HG03135 (cell line): ENCODE measurements around the gene TMEFF2.

Experiments used
- ATAC-seq: cut with Tn5 transposase; IDR thresholded peaks from one replicate; pipeline ENCODE4 v1.9.1; 2021; ENCODE audit warnings: mild to moderate bottlenecking, moderate library complexity; ENCODE audit not compliant: unreplicated experiment

The TMEFF2 gene

DNA sequence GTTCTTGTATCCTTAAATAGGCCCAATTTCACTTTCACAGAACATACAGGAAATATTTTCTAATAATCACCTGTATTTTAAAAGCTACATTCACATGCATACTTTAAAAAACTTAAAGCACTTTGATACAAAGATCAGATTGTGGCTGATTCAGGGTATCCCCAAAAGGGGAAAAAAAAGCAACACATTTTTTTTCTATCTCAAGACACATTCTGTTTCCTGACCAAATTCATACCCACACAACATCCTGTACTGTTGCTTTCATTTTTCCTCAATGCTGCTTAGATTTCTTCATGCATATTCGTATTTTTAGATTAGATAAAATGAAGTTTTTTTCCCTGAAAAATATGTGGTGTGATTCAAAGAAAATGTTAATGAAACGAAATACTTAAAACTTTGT is 122.5 kb downstream of the TMEFF2 start:
- ATAC-seq: no peak

DNA sequence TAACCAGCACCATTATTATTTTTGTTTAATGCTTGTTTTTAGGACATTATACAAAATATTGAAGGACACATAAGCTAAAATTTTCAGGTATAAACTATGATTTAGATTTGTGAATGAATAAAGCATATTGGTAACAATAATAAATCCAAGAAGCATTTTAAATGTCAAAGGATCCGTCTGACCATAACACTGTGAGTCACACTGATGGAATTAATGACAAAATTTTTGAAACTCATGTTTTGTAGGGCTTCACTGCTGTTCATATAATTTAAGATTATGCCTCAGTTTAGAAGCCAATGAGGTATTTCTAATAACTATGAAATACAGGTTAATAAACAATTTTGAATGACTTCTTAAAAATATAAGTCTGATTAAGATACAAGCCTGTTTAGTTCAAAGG is 124.6 kb downstream of the TMEFF2 start:
- no peak for ATAC-seq

DNA sequence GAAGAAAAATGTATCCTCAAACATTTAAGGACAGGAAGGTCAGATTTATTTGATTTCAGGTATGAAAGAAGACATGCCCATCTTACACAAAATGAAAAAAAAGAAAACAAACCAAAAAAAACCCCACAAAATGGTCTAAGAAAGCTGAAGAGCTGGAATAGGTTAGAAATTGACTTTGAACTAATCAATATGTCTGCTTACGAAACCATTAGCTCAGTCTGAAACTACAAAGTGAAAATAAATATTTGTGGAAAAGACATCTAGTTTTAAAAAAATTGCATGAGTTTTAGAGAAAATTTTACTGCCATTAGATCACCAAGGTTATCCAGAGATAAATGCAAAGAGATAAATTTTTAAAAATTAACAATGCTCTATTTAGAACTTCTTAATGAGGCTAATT is 125.3 kb downstream of the TMEFF2 start:
- no peak for ATAC-seq

DNA sequence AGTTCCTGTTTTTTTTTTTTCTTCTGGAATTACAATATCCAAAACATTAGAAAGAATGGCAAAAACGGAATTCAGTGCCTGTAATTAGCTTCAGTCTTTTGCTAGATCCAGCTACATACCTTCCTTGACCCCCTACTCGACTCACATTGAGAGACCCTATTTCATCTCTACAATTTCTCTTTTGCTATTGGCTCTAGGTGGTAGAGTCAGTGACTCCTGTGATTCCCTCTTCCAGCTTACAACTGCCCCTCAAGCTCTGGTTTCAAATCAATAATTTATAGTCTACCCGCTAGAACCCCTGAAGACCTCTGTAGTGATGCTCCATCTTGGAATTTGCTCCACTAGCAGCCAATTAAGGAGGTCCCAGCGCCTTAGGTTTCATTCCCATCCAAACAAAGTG is 125.8 kb downstream of the TMEFF2 start:
- no peak for ATAC-seq

DNA sequence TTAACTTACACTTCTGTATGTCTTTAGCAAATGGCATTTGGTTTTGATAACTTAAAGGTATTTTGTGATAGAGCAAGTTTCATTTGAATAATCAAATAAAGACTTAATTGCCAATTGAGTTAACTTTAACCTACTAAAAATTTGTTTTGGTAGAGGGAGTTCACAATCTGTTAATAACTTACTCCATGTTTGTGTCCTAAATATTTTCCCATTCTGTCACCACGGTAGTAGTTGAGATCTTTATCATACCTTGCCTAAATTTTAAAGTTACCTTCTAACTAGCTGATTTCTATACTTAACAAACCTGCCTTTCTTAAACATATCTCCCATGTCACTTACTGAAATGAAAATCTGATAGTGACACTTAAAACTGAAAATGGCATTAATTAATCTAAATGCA is 127.1 kb downstream of the TMEFF2 start:
- no peak for ATAC-seq

DNA sequence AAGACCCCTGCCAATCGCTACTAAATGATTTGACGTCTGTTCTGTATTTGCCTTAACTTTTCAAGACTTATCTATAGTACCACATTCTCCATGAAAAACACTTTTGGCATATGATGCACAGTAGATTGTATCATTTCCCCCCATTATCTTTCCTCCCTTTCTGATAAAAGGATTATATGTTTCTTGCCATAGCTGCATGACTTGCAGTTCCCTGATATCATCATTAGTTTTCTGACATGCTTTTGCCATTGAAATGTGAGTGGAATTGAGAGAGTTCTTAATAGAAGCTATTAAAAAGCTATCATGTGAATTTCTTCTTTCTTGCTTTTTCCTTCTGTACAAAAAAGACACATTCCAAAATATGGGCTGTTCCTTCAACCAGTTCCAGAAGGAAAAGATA is 130.3 kb downstream of the TMEFF2 start:
- no peak for ATAC-seq

DNA sequence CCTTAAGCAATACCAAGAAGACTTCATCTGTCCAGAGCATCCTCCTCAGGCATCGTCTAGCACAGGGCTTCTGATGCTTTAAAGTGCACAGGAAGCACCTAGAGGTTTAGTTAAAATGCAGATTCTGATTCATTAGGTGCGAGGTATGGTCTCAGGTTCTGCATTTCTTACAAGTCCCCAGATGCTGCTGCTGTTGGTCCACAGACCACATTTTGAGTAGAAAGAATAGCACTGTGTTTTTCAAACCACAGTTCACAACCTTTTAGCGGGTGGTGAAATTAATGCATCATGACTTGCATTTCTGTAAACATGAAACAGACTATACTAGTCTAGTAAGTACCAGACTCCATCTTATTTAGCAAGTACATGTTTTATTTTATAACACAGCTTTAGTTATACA is 134.6 kb downstream of the TMEFF2 start:
- no peak for ATAC-seq

DNA sequence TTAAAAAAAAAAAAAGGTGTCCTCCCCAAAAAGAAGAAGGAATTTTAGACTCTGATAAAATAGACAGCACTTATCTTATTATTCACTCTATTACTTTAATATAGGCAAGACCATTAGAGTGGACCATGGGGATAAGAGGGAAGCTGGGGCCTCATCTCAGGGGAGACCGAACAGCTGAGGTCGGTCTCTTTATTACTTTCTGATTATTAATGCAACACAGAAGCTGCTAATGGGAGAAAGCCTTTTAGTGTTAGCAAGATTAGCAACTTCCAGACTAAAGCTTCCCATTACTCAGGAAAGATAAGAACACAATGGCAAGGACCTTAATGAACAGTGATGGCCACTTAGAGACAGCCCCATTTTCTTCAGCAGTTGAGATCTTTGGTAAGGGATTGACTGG is 135.5 kb downstream of the TMEFF2 start:
- ATAC-seq: no peak

DNA sequence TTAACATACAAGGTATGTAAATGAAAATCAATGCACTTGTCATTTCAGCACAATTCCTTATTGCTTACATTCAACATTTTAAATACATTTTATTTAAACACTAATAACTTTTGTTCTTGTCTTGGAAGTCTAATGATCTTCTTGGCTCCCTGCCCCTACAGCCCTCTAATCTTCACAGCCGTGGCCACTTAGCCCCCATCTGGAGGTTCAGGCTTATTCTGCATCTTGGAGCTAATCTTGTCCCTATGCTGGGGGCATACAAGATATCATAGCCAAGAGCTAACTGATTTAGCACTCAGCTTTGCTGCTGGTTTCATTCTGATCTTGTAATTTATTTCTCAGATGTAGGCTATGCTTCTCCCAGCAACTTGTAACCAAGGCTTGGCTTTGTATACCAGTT is 140.8 kb downstream of the TMEFF2 start:
- ATAC-seq: no peak

DNA sequence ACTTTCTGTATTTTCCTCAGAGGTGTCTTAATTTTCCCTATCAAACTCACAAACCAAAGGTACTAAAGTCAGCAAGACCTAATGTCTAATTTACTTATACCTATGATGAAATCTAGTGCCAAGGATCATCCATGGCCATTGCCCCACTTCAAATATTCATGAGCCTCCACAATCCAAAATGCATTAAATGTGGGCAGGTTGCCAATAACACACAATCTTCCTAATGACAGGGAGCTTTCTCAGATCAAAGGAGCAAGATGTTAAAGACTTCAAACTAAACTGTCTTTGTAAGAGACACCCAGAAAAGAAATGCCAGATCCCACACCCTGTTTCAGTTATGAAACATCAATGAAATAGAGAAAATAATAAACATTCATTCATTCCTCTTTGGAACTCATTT is 143.2 kb downstream of the TMEFF2 start:
- ATAC-seq: no peak

DNA sequence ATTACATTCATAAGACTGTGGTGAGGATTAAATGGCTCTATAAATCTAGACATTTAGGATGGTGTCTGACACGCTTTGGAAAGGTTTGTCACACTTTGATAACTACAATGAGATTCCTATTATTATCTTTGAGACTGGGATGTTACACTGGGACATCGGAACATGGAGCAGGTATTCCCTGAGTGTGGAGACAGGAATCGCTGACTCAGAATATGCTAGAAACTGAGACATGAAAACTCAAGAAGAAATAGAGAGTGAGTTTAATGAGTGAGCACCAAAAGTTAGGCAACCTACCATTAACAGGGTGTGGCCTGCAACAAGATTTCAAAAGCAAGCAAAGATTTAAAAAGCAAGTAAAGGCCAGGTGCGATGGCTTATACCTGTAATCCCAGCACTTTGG is 145.4 kb downstream of the TMEFF2 start:
- ATAC-seq: no peak

DNA sequence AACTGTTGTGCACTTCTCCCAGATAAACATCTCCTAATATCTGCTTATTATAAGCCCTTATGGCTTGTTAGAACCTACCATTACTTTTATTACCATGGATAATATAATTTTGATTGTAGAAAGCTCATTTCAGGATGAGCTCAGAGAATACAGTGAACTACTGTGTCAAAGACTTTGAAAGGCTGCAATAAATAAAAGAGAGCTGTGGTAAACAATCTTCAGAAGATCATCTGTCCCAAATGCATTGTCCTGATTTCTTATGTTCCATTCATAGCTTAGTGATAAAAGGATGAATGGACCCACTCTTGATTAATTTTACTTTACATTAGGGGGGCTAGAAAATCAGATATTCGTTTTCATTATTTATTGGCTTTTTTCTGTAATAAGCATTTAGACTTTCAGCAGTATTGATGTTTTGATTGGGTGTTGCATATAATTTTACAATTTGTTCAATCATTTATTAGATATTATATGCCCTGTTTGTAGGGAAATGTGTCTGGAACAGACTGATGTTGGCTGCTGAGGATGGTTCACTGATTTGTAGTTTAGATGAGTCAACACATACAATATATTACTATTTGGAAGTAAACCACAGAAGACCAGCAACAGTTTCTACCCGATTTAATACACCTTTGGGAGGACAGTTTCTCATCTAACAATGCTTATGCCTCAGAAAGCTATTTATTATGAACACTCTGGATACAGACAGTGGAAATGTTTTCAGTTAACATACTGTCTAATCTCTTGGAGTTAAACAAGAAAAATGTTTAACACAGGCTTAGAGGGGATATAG is 147.2 kb downstream of the TMEFF2 start:
- ATAC-seq: no peak

DNA sequence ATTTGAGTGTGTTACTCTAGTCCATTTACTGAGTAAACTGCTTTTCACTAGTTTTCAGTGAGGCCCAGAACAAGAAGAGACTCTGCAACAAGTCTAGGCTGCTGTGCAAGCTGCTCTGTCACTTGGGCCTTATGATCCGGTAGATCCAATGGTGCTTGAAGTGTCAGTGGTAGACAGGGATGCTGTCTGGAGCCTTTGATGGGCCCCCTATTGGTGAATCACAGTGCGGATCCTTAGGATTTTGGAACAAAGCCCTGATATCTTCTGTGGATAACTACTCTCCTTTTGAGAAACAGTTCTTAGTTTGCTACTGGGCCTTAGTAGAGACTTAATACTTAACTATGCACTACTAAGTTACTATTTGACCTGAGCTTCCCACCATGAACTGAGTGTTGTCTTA is 150.2 kb downstream of the TMEFF2 start:
- ATAC-seq: no peak

DNA sequence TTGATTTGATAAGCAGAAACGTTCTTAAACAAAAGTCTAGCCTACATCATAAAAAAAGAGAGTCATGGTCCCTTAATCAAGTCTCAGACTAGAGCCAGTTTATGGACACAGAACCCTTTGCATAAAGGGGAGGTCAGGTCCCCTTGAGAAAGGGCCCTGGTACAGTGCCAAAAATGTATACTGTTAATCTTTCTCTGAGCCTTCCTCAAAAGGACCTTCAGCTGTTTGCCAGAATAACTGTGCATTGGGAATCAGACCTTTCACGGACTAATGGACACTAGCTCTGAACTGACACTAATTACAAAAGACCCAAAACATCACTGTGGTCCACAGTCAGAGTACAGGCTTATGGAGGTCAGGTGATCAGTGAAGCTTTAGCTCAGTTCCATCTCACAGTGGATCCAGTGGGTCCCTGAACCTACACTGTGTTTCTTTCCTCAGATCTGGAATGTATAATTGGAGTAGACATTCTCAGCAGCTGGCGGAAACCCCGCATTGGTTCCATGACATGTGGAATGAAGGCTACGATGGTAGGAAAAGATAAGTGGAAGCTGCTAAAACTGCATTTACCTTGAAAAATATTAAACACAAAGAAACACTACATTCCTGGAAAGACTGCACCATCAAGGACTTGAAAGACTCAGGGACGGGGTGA is 151.4 kb downstream of the TMEFF2 start:
- no peak for ATAC-seq

DNA sequence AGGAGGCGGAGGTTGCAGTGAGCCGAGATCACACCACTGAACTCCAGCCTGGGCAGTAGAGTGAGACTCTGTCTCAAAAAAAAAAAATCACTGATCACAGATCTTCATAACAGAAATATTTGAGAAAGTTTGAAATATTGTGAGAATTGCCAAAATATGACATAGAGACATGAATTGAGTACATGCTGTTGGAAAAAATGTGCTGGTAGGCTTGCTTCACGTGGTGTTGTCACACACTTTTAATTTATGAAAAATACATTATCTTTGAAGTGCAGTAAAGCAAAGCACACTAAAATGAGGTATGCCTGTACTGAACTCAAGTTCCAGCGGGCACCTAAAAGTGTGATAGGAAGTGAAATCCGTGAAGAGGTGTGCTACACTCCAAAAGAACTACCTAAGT is 152.6 kb downstream of the TMEFF2 start:
- no peak for ATAC-seq

DNA sequence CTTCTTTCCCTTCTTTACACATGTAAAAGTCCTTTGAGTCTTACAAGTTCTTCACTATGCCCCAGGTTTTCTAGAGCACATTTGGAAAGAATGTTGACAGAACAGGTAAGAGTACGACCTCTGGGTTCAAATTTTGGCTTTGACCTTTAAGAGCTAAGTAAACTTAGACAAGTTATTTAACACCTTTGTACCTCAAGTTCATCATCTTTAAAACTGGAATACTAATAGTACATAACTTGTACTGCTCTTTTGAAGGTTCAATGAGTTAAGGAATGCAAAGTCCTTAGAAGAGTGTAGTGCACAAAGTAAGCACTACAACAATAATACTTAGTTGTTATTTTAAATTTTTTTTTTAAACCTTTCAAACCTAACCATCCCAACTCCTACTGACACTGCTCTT is 156.6 kb downstream of the TMEFF2 start:
- no peak for ATAC-seq

DNA sequence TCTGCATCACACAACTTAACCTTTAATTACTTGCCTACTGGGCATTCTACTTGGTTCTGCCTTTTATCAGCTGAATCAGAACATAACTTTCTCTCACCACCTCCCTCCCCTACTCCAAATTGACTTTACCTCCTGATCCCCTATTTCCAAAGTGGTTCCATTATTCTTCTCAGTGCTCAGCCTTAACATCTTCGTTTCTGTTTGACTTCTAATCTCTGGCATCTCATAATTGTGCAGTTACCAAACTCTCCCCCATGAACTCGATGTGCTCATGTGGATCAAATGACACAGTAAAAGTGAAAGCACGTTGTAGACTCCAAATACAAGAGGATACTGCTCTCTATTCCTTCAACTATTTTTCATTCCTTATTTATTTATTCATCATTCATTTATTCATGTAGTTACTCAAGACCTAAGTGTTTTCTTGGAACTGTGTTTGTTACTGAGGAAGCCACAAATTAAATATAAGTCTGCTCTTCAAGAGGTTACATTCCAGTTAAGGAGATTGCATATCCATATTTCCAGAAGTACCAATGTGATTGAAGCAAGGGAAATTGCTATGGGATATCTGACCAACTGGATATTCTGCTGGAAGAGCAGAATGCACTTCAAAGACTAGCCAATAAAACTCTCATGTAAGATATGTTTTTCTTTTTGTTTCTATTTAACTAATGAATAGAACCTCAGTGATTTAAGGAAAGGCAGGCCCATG is 158.8 kb downstream of the TMEFF2 start:
- ATAC-seq: no peak

DNA sequence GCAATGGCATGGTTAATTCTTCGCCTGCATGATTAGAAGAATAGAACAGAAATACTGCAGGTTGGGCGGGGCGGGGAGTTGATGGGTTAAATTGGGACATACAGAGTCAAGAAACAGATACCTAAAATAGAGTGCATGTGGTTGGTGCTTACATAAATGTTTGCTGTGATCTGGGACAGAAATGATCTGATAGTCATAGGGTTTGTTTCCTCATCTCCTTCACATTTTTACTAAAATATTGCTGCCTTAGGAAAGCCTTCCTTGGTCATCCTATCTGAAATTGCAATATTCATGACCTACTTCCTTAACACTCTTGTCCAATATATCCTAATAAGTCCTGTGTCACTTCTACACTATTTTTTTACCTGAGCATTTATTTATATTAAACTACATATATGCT is 163.9 kb downstream of the TMEFF2 start:
- ATAC-seq: no peak

DNA sequence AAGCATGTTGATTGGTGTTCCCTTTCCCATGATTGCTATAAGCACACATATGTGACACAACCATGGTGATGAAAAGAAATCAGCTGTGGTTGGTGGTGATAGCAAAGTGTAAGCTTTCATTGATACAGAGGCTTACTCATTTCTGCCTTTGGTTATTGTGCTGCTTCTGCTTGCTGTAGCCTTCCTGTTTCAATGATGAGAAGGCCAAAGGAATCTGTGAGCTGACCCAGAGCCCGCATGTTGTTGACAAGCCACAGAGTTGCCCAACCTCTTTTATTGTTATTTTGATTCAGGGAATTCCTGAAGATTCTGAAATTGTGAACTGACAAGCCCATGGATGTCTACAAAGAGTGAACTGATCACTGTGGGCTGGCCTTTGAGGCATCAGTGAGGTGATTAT is 164.4 kb downstream of the TMEFF2 start:
- no peak for ATAC-seq

DNA sequence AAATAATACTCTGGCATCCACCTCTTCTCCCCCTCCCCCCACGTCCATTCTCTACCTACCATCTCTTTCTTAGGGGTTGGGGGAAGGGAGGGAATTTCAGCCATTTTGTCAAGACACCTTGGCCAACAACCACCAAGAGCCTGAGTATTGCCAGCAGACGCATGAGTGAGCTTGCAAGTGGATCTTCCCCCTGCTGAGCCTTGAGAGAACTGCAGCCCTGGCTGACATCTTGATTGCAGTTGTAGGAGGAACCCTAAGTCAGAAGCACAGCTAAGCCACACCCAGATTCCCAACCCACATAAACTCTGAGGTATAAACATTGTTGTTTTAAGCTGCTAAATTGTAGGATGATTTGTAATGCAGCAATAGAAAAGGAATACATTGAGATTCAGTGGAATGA is 165.6 kb downstream of the TMEFF2 start:
- ATAC-seq: peak; percentile 74

DNA sequence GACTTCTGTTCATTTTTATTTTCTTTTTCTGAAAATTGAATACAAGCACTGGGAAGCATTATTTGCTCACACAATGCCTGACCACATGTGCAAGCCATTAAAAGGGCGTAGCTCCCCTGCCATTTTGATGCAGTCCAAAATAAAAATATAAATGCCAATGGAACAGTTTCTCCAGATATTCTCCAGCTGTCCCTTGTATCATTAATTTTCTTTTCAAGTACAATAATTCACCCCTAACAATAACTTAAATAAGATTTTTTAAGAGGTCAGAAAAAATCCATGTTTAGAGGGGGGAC is 168.0 kb downstream of the TMEFF2 start:
- ATAC-seq: no peak

DNA sequence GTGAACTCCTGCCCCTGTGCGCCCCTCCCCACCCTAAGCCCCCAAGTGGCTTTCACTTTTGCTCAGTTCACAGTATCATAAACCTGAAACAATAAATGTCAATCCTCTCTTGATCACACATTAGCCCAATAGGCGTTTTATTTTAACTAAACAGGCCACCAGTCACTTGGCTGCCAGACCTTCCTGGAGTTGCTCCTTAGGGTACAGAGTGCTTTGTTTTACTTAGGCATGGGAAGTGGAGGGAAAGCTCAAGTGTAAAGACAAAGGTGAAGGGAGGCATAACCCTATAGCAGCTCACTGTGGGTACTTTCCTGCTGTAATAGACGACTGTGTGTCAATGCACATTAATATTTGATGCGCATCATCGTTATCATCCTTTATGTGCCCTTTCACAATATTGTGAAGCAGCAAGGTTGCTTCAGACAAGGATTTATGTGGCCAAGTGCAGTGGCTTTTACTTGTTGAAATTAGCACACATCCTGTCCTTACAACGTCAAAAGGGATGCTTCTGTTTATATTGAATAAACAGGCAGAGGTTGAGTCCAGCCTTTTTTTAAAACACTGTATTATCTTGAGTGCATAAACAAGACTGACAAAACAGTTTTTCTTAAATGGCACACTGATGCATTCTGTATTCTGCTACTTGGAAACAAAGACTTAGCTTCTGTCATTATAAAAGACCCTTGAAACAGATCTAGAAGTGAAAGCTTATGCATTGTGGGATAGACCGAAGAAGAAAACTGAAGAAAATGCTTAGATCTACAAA is 168.5 kb downstream of the TMEFF2 start:
- ATAC-seq: no peak
